ENCODE measurements around the gene DCAF6.
"Not testable (repeated sequence)": the region's sequence is repeated elsewhere in the genome, so short reads cannot be mapped to it uniquely, and the experiment has no call there.

DCAF6 gene

GRCh38 chr1:168032029-168032428 lies 95.5 kb downstream of the DCAF6 start:
- DNase-seq = no peak

DNA sequence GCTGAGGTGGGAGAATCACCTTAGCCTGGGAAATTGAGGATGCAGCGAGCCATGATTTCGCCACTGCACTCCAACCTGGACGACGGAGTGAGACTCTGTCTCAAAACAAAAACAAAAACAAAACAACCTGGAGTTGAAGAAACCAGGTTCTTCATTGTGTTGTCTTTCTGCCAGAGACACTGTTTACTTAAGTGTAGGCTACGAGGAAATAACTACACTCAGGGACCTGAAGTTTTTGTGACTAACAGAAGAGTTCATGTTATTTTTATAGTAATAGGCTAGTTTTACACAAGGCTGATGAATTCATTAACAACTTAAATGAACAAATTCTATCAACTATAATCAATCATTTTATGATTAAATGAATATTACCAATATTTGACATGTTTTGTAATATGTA lies 98.9 kb downstream of the DCAF6 start:
- DNase-seq = no peak

GRCh38 chr1:168042362-168042761 lies 105.9 kb downstream of the DCAF6 start:
- DNase-seq = no peak

GRCh38 chr1:168045311-168045710 lies 108.8 kb downstream of the DCAF6 start:
- DNase-seq = no peak

GRCh38 chr1:168050307-168050706 lies 113.8 kb downstream of the DCAF6 start:
- DNase-seq = no peak

GRCh38 chr1:168050880-168051279 lies 114.4 kb downstream of the DCAF6 start:
- DNase-seq = no peak

GRCh38 chr1:168053681-168054080 lies 117.2 kb downstream of the DCAF6 start:
- DNase-seq = no peak

DNA sequence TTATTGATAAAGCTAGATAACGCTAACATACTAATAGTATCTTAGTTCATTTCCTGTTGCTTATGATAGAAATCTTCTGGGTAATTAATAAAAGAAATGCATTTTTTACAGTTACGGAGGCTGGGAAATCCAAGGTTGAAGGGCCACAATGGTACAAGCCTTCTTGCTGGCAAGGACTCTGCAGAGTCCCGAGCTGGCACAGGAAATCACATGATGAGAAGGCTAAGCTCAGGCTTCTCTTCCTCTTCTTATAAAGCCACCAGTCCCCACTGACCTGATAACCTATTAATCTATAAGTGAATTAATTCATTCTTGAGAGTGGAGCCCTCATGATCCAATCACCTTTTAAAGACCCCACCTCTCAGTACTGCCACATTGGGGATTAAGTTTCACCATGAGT lies 117.6 kb downstream of the DCAF6 start:
- no peak for DNase-seq

- DNase-seq = not testable (repeated sequence)
Measured at GRCh38 chr1:168056152-168056551, 119.7 kb downstream of the DCAF6 start.

DNA sequence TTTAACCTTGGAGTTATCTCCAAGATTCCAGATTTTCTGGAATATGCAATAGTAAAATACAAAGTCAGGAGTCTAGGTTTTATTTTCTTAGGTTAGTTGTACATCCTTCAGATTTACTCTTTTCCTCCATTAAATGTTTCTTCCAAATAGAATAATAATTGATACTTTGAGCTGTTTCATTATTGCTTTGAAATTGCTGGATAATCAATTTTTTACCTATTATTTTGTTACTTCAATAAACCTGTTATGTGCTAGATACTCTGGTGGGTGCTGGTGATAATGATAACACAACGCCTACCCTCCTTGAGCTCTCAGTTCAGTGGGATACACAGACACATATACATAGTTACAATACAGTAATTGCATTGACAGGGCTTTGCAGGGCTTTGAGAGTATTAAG lies 120.9 kb downstream of the DCAF6 start:
- DNase-seq = no peak

GRCh38 chr1:168057921-168058320 lies 121.4 kb downstream of the DCAF6 start:
- no peak for DNase-seq

GRCh38 chr1:168064216-168064615 lies 127.7 kb downstream of the DCAF6 start:
- DNase-seq = no peak

DNA sequence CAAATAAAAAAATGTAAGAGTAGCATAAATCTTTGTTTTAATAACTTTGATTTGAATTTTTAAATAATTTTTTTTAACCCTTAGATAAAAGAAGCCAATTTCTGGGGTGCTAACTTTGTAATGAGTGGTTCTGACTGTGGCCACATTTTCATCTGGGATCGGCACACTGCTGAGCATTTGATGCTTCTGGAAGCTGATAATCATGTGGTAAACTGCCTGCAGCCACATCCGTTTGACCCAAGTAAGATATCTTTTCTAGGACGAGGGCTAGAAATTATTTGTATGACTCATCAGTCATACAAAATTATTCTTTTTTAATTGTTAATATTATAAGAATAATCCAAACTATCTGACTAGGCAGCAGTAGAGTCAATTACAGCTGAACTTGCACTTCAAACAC lies 129.0 kb downstream of the DCAF6 start:
- DNase-seq = no peak

- no peak for DNase-seq
Measured at GRCh38 chr1:168069384-168069783, 132.9 kb downstream of the DCAF6 start.

DNA sequence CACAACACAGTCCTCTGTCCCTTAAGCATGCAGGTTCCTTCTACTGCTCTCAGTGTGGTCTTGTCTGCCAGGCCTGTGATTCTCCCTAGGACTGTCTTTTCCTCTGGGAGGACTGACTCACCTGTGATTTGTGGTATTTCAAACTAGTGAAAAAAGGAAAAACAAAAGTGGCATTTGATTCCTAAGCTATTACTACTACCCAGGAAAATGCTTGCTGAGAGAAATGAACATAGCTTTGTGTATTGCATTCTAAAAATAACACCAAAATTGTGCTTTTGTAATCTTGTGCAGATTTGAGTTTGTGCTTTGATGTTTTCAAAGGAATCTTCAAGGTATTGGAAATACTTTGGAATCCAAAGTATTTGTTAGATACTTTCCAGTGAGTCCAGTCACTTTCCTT lies 143.3 kb downstream of the DCAF6 start:
- no peak for DNase-seq

DNA sequence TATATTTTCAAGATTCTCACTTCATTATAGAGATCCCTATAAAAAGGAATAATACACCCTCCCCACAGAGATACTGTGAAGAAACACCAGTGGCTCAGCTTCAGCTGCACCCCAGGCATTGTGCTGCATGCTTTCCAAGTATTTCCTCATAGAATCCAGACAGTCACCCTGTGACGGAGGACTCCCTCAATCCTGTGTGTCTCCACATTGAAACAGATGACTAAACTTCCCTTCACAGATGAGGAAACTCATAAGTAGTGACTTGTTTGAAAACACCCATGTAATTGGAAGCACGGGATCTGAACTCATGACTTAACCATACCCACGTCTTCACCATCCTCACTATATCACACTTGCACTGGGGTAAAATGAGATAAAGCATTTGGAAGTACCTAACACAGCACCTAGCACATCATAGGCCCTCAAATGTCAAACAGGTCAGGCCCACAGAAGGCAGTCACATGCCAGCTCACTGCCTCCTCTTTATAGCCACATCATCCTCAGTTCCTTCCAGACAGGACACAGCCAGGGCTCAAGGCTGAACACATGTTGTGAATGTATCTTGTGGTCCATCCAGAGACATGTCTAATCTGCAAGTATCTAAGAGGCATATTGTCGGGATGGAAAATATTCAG lies 145.0 kb downstream of the DCAF6 start:
- no peak for DNase-seq

DNA sequence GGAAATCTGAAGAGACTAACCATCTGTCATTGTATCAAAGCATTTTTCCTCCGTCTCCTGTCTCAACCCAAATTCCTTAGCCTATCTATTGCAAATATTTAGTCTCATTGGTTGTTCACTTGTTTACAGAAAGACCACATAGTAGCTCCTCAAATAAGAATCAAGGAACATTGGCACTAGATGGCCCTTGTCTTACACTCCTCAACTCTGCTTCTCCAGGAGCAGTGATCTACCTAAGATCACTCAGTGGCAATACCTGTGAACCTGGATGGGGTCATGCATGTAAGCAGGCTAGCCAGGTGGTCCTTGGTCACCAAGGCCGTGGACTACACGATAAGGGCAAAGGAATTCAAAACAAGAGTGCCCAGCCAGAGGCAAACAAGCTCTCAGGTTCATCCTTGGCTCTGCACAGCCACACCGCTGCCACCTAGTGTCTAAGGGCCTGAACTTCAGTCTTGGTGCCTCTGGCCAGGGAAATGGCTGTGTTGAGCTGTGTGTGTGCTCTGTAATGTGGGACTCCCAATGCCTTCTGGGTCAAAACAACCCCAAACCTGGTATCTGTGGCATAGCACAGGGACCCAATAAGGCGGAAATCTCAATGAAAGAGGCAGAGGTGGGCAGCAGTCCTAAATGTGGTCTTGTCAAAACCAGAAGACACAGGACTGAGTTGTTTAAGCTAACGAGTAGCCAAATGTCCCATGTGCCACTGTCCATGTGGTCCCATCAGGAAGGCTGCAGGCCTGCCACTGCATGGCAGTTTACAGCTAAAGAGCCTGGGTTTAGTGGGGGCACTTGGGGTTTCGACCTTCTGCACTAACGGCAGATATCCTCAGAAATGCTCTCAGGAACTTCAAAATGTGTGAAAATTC lies 145.8 kb downstream of the DCAF6 start:
- DNase-seq = peak; percentile 74

DNA sequence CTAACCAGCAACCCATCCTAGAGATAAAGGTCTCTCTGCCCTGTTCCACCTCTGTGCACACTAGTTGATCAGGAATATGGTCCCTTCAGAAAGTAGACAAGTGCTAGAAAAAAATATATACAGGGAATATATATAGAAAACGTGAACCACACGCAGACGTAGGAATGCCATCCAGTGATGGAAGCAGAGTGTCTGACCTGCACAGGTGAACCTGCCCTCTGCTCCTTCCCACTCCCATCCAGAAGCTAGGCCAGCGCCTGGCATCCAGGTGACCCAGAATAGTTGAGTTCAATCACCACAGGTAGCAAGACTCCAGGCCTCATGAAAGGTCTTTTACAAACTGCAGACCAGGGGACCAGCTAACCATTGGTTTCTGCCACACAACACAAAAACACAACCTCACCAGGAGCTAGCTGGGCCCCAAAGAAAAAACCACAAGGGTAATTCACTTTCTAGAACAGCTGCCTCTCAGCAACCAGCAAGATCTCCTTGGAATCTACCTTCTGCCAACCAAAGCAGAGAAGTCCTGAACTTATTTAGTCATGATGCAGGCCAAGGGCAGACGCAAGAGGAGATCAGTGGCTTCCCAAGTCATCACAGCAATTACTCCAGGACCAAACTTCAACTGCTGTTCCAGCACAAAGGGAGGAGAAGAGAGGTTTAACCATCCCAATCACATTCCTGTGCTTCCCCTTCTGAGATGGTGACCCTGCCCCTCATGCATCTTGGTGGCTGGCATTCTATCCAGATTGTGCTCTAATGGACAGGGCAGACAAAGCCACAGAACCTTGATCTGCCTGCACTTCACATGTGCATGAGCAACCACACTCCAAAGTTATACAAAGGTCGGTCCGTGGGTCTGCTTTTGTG lies 147.2 kb downstream of the DCAF6 start:
- DNase-seq = no peak

- peak; percentile 7 for DNase-seq
Measured at GRCh38 chr1:168084396-168085231, 148.1 kb downstream of the DCAF6 start.

DNA sequence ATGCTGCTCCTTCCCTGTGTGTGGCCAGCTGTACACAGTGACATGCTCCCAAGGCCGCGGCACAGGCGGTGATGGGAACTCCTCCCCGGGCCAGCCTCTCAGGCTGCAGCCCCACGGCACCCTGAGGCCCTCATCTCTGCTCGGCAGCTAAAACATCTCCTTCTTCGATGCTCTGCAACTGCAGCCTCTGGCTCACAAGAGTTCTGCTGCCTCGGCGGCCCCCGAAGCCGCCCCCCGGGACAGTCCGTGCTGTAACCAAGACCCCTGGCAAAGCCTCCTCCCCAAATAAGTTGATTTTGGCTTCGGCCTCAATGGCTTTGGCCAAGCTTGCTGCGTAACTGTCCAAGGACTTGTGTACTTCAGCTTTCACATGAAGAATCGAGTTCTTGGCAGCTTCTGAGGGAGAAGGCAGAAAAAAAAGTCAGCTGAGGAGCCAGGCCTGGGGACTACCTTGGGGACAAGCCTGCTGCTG lies 149.0 kb downstream of the DCAF6 start:
- no peak for DNase-seq

- no peak for DNase-seq
Measured at GRCh38 chr1:168086438-168086837, 150.0 kb downstream of the DCAF6 start.

DNA sequence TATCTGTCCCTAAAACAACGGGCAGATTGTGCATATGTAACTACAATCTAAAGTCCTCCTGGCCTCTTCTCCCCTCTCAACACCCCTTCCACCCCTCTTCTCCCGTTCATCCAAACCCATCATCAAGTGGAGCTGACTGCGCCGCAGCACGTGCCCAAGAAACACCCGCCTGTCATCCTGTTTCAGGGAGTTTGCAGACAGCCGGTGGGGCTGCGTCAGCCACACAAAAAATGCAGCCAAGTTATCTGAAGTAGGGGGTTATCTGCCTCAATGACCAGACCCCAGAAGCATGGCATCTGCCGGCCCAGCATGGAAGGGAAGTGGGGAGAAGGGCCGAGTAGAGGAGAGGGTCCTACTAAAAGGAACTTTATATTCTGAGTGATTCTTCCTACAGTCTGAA lies 151.2 kb downstream of the DCAF6 start:
- no peak for DNase-seq
